NCI-H1694 treated with DMSO at 0.1 percent for 48 hours (cell line): ENCODE measurements around the gene CORO2B.

Source experiments
- DNase-seq: peaks from one replicate; lab custom pipeline; 2025; lab: John Stamatoyannopoulos, UW

Gene CORO2B

GRCh38 chr15:68650901-68651709 is 72.3 kb downstream of the CORO2B start:
- DNase-seq: no peak

GRCh38 chr15:68651916-68652525 is 73.2 kb downstream of the CORO2B start:
- DNase-seq: peak; percentile 60

DNA sequence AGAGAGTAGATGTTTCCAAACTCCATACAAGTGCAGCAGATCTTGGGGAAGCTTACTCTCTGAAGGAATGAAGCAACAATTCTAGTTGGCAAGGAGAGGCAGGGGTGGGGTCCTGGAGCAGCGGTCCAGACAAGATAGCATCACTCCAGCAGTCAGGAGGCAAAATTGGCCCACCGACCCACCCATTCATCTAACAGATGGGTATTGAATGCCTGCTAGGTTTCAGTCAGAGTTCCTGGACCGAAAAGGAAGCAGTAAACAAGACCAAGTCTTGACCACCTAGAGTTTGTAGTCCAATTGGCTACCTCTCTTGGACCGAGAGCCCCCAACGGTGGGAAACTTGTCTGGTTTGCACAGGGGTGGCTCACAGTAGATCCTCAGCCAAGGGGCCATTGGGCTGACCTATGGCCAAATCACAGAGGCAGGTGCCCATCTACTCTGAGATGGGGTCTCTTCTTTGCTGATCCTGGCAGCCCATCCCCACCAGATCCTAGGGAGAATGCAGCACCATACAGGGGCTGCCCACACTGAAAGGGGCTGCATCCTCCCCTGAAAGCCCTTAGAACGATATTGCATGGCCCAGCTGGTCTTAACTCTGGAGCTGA is 74.3 kb downstream of the CORO2B start:
- no peak for DNase-seq

DNA sequence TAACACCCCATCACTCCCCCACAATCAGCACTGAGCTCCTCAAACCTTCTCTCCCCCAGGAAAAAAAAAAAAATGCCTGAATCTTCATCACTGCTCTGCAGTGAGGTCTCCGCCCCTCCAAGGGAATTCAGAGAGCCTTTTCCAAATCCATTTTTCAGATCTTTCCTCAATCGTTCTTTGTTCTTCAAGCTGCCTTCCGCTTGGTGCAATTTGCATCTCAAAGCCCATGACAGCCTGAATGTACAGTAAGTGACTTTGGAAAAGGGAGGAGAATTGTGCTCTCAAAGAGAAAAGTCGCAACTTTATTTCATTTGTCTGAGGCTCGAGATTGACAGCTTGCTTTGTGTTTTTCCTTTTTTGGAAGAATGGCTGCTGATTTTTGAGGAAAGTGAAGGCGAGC is 75.0 kb downstream of the CORO2B start:
- DNase-seq: no peak

DNA sequence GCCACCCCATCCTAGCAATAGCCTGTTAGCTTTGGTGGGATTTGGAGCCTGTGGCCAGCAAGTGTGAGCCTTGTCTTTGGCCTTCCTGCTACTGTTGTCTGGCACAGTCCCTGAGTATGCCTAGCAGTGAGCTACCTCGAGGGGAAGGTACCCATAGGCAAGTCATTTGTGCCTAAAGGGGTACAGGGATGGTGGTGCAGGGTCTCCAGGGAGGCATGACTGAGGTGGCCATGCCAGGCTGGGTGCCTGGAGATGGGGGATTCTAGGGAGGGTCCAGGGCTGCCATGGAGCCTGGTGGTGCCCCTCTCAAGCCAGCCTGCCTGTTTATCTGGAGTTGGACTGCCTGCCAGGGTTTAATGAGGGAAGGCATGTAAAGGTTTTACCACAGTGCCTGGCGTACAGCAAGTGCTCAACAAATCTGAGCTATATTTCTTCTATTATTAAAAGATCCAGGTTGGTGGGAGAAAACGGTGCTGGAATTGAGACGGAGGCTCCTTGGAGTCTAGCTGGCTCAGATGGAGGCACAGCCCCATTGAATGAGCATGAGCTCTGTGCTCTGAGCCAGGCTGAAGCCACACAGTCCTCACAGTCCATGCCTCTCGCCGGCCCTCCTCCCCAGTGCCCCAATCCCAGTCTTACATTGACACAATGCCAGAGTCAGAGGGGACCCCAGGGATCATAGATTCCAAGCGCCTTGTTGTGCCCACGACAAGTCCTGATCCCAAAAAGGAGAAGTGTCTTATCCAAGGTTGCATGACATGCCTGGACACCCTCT is 76.2 kb downstream of the CORO2B start:
- DNase-seq: no peak

DNA sequence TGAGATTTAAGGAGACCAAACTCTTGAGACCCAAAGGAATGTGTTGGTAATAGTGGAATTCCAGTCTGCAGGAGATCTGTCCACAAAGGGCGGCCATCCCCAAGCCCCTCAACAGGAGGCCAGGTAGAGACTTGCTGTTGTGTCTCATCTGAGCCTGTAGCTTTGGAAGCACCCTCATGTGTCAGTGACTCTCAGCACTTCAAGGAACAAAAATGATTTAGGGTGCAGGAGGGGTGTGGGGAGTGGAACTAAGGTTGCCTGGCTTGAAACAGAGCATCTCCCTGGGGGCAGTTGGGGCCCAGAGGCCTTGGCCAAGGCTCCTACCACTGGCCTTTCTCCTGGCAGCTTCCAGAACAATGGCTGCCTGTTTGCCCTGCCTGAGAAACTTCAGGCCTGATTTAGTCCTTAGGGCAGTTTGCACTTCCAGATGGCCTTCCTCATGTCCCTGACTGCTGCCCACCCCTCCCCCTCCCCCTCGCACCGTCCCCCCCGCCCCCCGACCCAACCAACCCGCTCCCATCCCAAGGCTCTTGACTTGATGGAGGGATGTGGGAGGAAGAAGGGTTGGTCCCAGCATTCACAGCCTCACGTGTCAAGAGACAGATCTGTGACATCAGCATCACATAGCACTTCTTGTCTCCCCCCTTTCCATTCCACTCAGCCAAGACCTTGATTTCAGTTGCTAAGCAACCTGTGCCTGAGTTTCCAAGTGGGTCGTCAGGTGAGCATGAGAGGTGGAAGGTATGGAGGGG is 77.1 kb downstream of the CORO2B start:
- no peak for DNase-seq

- no peak for DNase-seq
Measured at GRCh38 chr15:68656438-68656739, 77.6 kb downstream of the CORO2B start.

GRCh38 chr15:68658151-68658550 is 79.4 kb downstream of the CORO2B start:
- peak; percentile 81 for DNase-seq

- DNase-seq: peak; percentile 63
Measured at GRCh38 chr15:68658641-68659358, 80.0 kb downstream of the CORO2B start.

DNA sequence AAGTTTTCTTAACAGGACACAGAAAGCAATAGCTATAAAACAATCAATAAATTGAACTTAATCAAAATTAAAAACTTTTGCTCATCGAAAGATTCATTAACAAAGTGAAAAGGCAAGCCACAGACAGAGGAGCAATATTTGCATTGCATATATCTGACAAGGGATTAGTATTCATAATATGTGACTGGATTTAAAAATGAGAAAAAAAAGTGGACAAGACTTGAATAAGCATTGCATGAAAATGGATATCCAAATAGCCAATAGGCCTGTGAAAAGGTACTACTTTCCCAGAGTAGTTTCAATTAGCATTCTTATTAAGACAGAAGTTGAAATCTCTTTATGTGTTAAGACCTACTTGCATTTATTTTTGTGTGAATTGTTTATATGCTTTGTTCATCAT is 84.7 kb downstream of the CORO2B start:
- no peak for DNase-seq

GRCh38 chr15:68666120-68666811 is 87.5 kb downstream of the CORO2B start:
- no peak for DNase-seq

DNA sequence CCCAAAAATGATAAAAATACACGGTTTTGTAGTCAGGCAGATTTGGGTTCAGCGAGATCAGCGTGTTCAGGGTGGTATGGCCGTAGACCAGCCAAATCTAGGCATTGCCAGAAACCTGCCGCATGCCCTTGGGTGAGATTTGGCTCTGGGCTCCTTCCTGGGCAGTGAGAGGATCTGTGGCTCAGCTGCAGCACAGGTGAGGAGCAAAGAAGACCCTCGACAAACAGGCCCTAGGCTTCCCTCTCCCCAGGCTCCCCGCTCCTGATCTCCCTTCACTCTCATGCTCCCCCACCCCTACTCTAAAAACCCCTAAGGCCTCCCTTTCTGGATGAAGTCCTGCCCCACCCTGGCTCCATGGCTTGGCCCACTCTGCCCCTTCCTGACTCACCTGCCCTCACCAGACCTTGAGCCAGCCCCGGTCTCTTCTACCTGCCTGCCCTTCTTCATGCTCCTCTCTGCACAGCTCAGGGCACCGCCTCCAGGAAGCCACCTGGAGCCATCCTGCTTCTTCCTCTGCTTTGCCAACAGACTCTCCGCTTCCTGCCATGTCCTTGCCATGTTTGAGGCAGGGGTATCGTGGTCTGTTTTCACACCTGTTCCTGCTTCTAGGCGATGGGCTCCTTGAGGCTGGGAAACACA is 88.1 kb downstream of the CORO2B start:
- DNase-seq: no peak

DNA sequence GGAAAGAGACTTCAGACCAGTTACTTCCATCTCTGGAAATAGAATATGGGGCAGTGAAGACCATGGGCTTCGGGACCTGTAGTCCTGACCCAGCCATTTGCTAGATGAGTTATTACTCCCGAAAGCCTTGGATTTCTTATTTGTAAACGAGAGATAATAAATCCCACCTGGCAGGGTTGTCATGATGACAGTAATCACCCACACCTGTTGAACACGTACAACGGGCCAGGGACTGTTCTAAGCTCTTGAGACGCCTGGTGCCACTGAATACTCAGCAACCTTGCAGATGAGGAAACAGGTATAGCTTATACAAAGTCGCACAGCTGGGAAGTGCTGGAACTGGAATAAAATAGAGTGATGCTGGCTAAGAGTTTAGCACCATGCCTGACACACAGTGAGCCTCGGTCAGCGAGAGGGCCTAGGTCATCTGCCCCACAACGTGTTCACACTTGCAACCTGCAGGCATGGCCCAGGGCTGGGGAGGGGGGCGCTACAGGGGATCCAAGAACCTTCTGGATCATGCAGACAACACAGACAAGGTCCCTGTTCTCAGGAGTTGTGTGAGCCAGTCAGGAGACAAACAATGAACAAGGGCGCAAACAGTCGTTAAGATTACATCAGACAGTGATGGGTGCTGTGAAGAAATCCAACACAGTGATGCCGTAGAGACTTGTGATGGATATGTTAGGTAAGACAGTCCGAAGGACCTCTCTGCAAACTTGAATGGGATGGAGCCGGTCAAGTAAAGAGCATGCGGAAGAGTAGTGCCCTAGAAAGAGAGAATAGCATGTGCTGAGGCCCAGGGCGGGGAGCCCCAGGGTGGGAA is 89.2 kb downstream of the CORO2B start:
- no peak for DNase-seq

- no peak for DNase-seq
Measured at GRCh38 chr15:68668926-68669600, 90.3 kb downstream of the CORO2B start.

GRCh38 chr15:68672251-68672650 is 93.5 kb downstream of the CORO2B start:
- DNase-seq: no peak

DNA sequence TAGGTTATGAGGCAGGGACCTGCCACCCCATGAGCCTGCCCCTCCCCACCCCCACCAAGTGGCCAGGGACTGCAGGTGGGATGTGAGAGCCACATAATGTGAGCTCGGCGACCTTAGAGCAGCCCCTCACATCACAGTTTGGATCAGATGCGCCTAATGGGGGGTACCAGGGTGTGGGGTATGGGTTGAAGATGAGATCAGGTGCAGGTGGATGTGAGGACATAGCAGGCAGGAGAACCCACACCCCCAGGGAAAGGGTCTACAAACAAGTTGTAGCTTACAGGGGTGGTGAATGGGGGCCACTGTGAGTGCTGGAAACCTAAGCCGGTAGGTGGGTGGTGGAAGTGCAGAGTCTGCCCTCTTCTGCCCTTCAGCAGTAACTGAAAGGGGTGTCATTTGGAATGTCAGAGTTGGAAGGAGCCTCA is 94.0 kb downstream of the CORO2B start:
- DNase-seq: peak; percentile 39

GRCh38 chr15:68674975-68675374 is 96.2 kb downstream of the CORO2B start:
- DNase-seq: no peak

GRCh38 chr15:68676011-68676605 is 97.3 kb downstream of the CORO2B start:
- DNase-seq: no peak
